Uterus (tissue), 2 donors: Measurements from ENCODE around the gene HNRNPU.

ENCODE experiments used
- CTCF ChIP-seq, 4 experiments: fragments of 200-600 bp in 2 of 4; fragments of 450-650 bp in 2 of 4; sonication (generic) in 2 of 4; IDR thresholded peaks; one replicate each; pipeline ENCODE4 v1.5.1; 2016 to 2019; ENCODE audit warnings: antibody characterized with exemption in 4 of 4, mild to moderate bottlenecking in 2 of 4, moderate library complexity in 1 of 4
- POLR2A ChIP-seq, 2 donors: fragments of 450-650 bp; IDR thresholded peaks; one replicate each; pipeline ENCODE4 v1.6.1; 2016; ENCODE audit warnings: antibody characterized with exemption in 2 of 2, mild to moderate bottlenecking in 1 of 2, moderate library complexity in 1 of 2

GRCh38 chr1:244862354-244862698 is 2.0 kb downstream of the HNRNPU start:
- TF ChIP-seq CTCF (IDR thresholded peaks at IDR 0.05) = no peak
- no peak for TF ChIP-seq POLR2A (IDR thresholded peaks at IDR 0.05)
